H1 (cell line): ENCODE results near the gene LTC4S. TPM values are rescaled to one million over a fixed set of nuclear protein-coding genes. Genes with fewer than 3 reads are reported as not detected.

ENCODE experiments used
- CTCF ChIA-PET: fragments of 300-600 bp; sonication (Branson Sonifier 250); formaldehyde crosslinking; loops from one replicate; lab custom pipeline; 2021; ENCODE audit not compliant: partially characterized antibody; lab: Charles Lee
- POLR2A ChIA-PET: fragments of 300-600 bp; sonication (Branson Sonifier 250); formaldehyde crosslinking; loops from one replicate; lab custom pipeline; 2021; ENCODE audit warnings: inconsistent platforms; ENCODE audit not compliant: partially characterized antibody; lab: Charles Lee
- DNase-seq, 2 experiments: peaks; one replicate each; pipeline versions ENCODE4 v3.0.0 to v3.0.0-alpha.2; 2010 to 2022; ENCODE audit warnings: low spot score in 2 of 2, low read depth in 1 of 2, mixed read lengths in 1 of 2
- FAIRE-seq: peaks from 2 replicates; lab custom pipeline; 2011; peaks lifted over from hg19 to GRCh38; lab: Jason Lieb, UNC
- H2AFZ ChIP-seq: 2 replicates; pipeline ENCODE4 v1.8.1; 2012; ENCODE audit warnings: low read length, inconsistent platforms
- H2AK5ac ChIP-seq: 2 replicates; pipeline ENCODE4 v1.6.1; 2013; ENCODE audit warnings: low read depth, low read length
- H2BK120ac ChIP-seq: replicated peaks from 2 replicates; pipeline ENCODE3; 2013; ENCODE audit warnings: low read depth, low read length, inconsistent platforms
- H2BK12ac ChIP-seq: 2 replicates; pipeline ENCODE4 v1.6.1; 2013; ENCODE audit warnings: low read depth, low read length
- H2BK15ac ChIP-seq: 2 replicates; pipeline ENCODE4 v1.6.1; 2013; ENCODE audit warnings: low read length
- H2BK20ac ChIP-seq: 2 replicates; pipeline ENCODE4 v1.6.1; 2013; ENCODE audit warnings: low read length
- H2BK5ac ChIP-seq: 2 replicates; pipeline ENCODE4 v1.6.1; 2013; ENCODE audit warnings: low read depth, low read length
- H3K14ac ChIP-seq: 2 replicates; pipeline ENCODE4 v1.6.1; 2013; ENCODE audit warnings: inconsistent platforms; ENCODE audit not compliant: insufficient read length
- H3K18ac ChIP-seq: 2 replicates; pipeline ENCODE4 v1.6.1; 2013; ENCODE audit warnings: low read length; ENCODE audit errors: extremely low read depth
- H3K23ac ChIP-seq: 2 replicates; pipeline ENCODE4 v1.6.1; 2013; ENCODE audit warnings: inconsistent platforms; ENCODE audit not compliant: insufficient read length
- H3K23me2 ChIP-seq: 2 replicates; pipeline ENCODE4 v1.6.1; 2013; ENCODE audit warnings: low read depth, low read length
- H3K27ac ChIP-seq: 2 replicates; pipeline ENCODE4 v1.6.1; 2011; ENCODE audit warnings: low read depth, low read length, inconsistent platforms
- H3K27me3 ChIP-seq, 4 experiments: replicated peaks in 1 of 4; 1 replicate in 1 of 4; 2 replicates in 3 of 4; pipeline versions ENCODE4 v1.6.1 to v1.8.1; 2011 to 2013; ENCODE audit warnings: low read length in 3 of 4, mild to moderate bottlenecking in 3 of 4, inconsistent platforms in 2 of 4, mixed read lengths in 2 of 4, moderate library complexity in 1 of 4; ENCODE audit not compliant: control insufficient read depth in 3 of 4, insufficient read depth in 3 of 4; ENCODE audit errors: extremely low read depth in 1 of 4
- H3K36me3 ChIP-seq, 4 experiments: 2 replicates each; pipeline versions ENCODE4 v1.6.1 to v1.8.1; 2011 to 2013; ENCODE audit warnings: mild to moderate bottlenecking in 4 of 4, low read length in 3 of 4, moderate library complexity in 2 of 4, control low read depth in 1 of 4, inconsistent platforms in 1 of 4; ENCODE audit not compliant: insufficient read depth in 4 of 4, control insufficient read depth in 2 of 4
- H3K4ac ChIP-seq: replicated peaks from 2 replicates; pipeline ENCODE3; 2013; ENCODE audit warnings: low read length, low read depth, mixed read lengths, inconsistent platforms; ENCODE audit not compliant: insufficient read length
- H3K4me1 ChIP-seq, 4 experiments: replicated peaks in 1 of 4; 1 replicate in 1 of 4; 2 replicates in 3 of 4; pipeline versions ENCODE4 v1.6.1 to v1.8.1; 2011 to 2013; ENCODE audit warnings: low read length in 3 of 4, inconsistent platforms in 2 of 4, mixed read lengths in 1 of 4; ENCODE audit not compliant: insufficient read depth in 4 of 4, control insufficient read depth in 3 of 4
- H3K4me2 ChIP-seq, 2 experiments: 2 replicates each; pipeline versions ENCODE4 v1.6.1 to v1.8.1; 2011 to 2013; ENCODE audit warnings: low read depth in 2 of 2, low read length in 2 of 2, control low read depth in 1 of 2, inconsistent platforms in 1 of 2, mild to moderate bottlenecking in 1 of 2; ENCODE audit not compliant: insufficient read depth in 1 of 2
- H3K4me3 ChIP-seq, 4 experiments: fragments of 200-600, 300-600 bp in 1 of 4; sonication (generic), shearing (Covaris generic), sonication (Bioruptor Twin) in 1 of 4; 2 replicates each; pipeline versions ENCODE4 v1.5.1 to v1.8.1; 2011 to 2016; ENCODE audit warnings: low read length in 4 of 4, low read depth in 3 of 4, control low read depth in 2 of 4, inconsistent platforms in 2 of 4, mild to moderate bottlenecking in 2 of 4, mixed read lengths in 1 of 4, moderate library complexity in 1 of 4; ENCODE audit not compliant: insufficient read depth in 2 of 4; ENCODE audit errors: extremely low read depth in 1 of 4
- H3K56ac ChIP-seq: replicated peaks from 2 replicates; pipeline ENCODE3; 2013; ENCODE audit warnings: low read depth, mild to moderate bottlenecking, mixed read lengths, low read length, inconsistent platforms; ENCODE audit not compliant: insufficient read length
- H3K79me1 ChIP-seq: 2 replicates; pipeline ENCODE4 v1.6.1; 2013; ENCODE audit warnings: low read depth, low read length, control low read depth
- H3K79me2 ChIP-seq, 2 experiments: 2 replicates each; pipeline versions ENCODE4 v1.6.1 to v1.8.1; 2012 to 2013; ENCODE audit warnings: low read length in 2 of 2, mild to moderate bottlenecking in 2 of 2, inconsistent platforms in 1 of 2; ENCODE audit not compliant: insufficient read depth in 2 of 2, control insufficient read depth in 1 of 2
- H3K9ac ChIP-seq, 4 experiments: replicated peaks in 1 of 4; 1 replicate in 1 of 4; 2 replicates in 3 of 4; pipeline versions ENCODE4 v1.6.1 to v1.8.1; 2011 to 2013; ENCODE audit warnings: low read depth in 3 of 4, low read length in 3 of 4, control low read depth in 2 of 4, mild to moderate bottlenecking in 2 of 4, moderate library complexity in 2 of 4, inconsistent platforms in 1 of 4; ENCODE audit errors: extremely low read depth in 1 of 4
- H3K9me3 ChIP-seq, 2 experiments: 2 replicates each; pipeline versions ENCODE4 v1.6.1 to v1.8.1; 2012 to 2013; ENCODE audit warnings: mild to moderate bottlenecking in 2 of 2, moderate library complexity in 2 of 2, control low read depth in 1 of 2, inconsistent platforms in 1 of 2, low read depth in 1 of 2, low read length in 1 of 2, mixed read lengths in 1 of 2; ENCODE audit not compliant: insufficient read depth in 2 of 2
- H4K20me1 ChIP-seq, 2 experiments: replicated peaks in 1 of 2; 2 replicates each; pipeline versions ENCODE3 to v1.8.1; 2011 to 2013; ENCODE audit warnings: inconsistent platforms in 2 of 2, low read length in 2 of 2, mild to moderate bottlenecking in 1 of 2; ENCODE audit not compliant: insufficient read depth in 2 of 2, control insufficient read depth in 1 of 2
- H4K5ac ChIP-seq: 2 replicates; pipeline ENCODE4 v1.6.1; 2013; ENCODE audit warnings: low read length, low read depth, mixed read lengths, inconsistent platforms; ENCODE audit not compliant: insufficient read length
- H4K8ac ChIP-seq: 2 replicates; pipeline ENCODE4 v1.8.0; 2013; ENCODE audit warnings: mild to moderate bottlenecking, moderate library complexity, low read length, inconsistent platforms; ENCODE audit not compliant: insufficient read depth; ENCODE audit errors: extremely low read depth
- H4K91ac ChIP-seq: replicated peaks from 2 replicates; pipeline ENCODE3; 2013; ENCODE audit warnings: low read length, mixed read lengths, inconsistent platforms; ENCODE audit not compliant: insufficient read length
- MAX ChIP-seq: IDR thresholded peaks from 2 replicates; pipeline ENCODE4 v1.6.1; 2012; ENCODE audit warnings: inconsistent platforms
- POU5F1 ChIP-seq: IDR thresholded peaks from 2 replicates; pipeline ENCODE4 v1.6.1; 2011; ENCODE audit warnings: low read depth, mild to moderate bottlenecking, low read length, moderate library complexity
- WGBS, 2 experiments: shearing (Covaris generic) in 1 of 2; methylation state at CpG; one replicate each; pipeline versions ENCODE4 v1.1.6 to v1.1.7; 2013 to 2015; ENCODE audit warnings: low lambda C conversion rate in 2 of 2, mixed read lengths in 2 of 2, inconsistent platforms in 1 of 2, low coverage in 1 of 2, missing lambda C conversion rate in 1 of 2; ENCODE audit not compliant: insufficient replicate concordance in 2 of 2, insufficient coverage in 1 of 2, insufficient read length in 1 of 2; ENCODE audit errors: extremely low coverage in 1 of 2, missing lambda C conversion rate in 1 of 2; 5-methylcytosine and 5-hydroxymethylcytosine counted together
- polyA plus RNA-seq, 7 experiments: library from polyadenylated mRNA; depleted of rRNA in 3 of 7; stranded (reverse) in 5 of 7; unstranded in 2 of 7; fragments of >200 nt in 5 of 7; fragments of 200-250 nt in 2 of 7; gene quantifications; 1 replicate in 5 of 7; 2 replicates in 1 of 7; 4 replicates in 1 of 7; pipeline versions ENCODE4 v1.2.1 to v1.2.3, GENCODE V29; 2011 to 2013; ENCODE audit warnings: missing spikeins in 2 of 7, mixed read lengths in 2 of 7
- total RNA-seq: library from RNA; stranded (reverse); fragmentation: NEBNext Ultra II Directional; extraction: Animal tissue kit (Norgen Biotek cat#: 25700); gene quantifications from 2 replicates; pipeline ENCODE4 v1.2.1, GENCODE V29; 2021

Gene LTC4S
- total and polyA plus RNA-seq, 2 of the 8 experiments (the other 6 are each of a cell fraction or from before 2014, with no cell fraction given): 2.2 to 3.7 TPM

GRCh38 chr5:179764056-179764455 lies 29.7 kb upstream of the LTC4S start:
- Histone ChIP-seq H2BK12ac (no peak overlapping the region), H2AFZ (no peak overlapping the region), H2BK20ac (no peak overlapping the region), H3K4ac (no peak overlapping the region), H4K5ac (no peak overlapping the region), H2BK5ac (peak overlapping the region; percentile 36; the same call in 1 of the 2 replicates), H3K27ac (no peak overlapping the region), H3K23me2 (no peaks in the 10 kb centered on the region), H4K8ac (no peak overlapping the region), H3K79me2 (peaks cover 2 to 69% of the 10 kb centered on the region in 2 experiments; a peak in 3 of 4 replicates), H2BK120ac (no peak overlapping the region), H3K4me3 (no peak overlapping the region), H3K14ac (no peak overlapping the region), H3K18ac (peak overlapping the region; percentile 4; the same call in 1 of the 2 replicates), H2AK5ac (no peak overlapping the region), H3K4me2 (no peak overlapping the region), H3K9ac (no peak overlapping the region), H3K9me3 (no peaks in the 10 kb centered on the region), H4K20me1 (peaks cover 25 to 36% of the 10 kb centered on the region in 2 experiments), H3K36me3 (peaks cover 15 to 29% (median 17%) of the 10 kb centered on the region in 4 experiments), H3K79me1 (peaks cover 21% of the 10 kb centered on the region), H4K91ac (no peak overlapping the region), H3K23ac (no peak overlapping the region), H3K4me1 (peaks cover 3 to 21% (median 5%) of the 10 kb centered on the region in 4 experiments), H3K56ac (no peak overlapping the region), H2BK15ac (no peak overlapping the region), H3K27me3 (no peaks in the 10 kb centered on the region)
- no peak for TF ChIP-seq MAX
- no peak for TF ChIP-seq POU5F1
- FAIRE-seq (no peak), DNase-seq (no peak)
- POLR2A ChIA-PET: interaction anchor here (0.6 to 2.5 kb wide), 5 partner anchors 26 to 141 kb away, joined by 3 to 10 read pairs (median 6); partner anchors contain the start of gene HNRNPH1
- 84% methylated on average over 8 of the region's 8 CpGs; no CpG with 5 or more reads in 1 of the 2 experiments for WGBS, 2 experiments
- CTCF ChIA-PET: interaction anchor here (0.6 to 4.9 kb wide), 17 partner anchors 8 to 140 kb away, joined by 3 to 32 read pairs (median 4); partner anchors contain the start of gene LTC4S
